ENCODE measurements around the gene JCAD. TPM values are rescaled to one million over a fixed set of nuclear protein-coding genes. Genes with fewer than 3 reads are reported as not detected.
"Not testable (repeated sequence)": the region's sequence is repeated elsewhere in the genome, so short reads cannot be mapped to it uniquely, and the experiment has no call there.

JCAD gene
- total and polyA plus RNA-seq, 4 donors, result 11.3 to 93.7 (median 27.1) TPM

- H3K9me3 ChIP-seq (ENCODE audit: control insufficient read depth in 4 of 4, insufficient read depth in 3 of 4, low read length in 3 of 4), result no peaks in the 10 kb centered on the region
- H3K36me3 ChIP-seq (ENCODE audit: control insufficient read depth in 4 of 4, insufficient read depth in 4 of 4, low read length in 4 of 4), result peaks cover 0 to 6% (median 3%) of the 10 kb centered on the region in 4 donors
- H3K27me3 ChIP-seq (ENCODE audit: control insufficient read depth in 3 of 3, insufficient read depth in 3 of 3, low read length in 2 of 3), result no peaks in the 10 kb centered on the region
- no peak overlapping the region for H3K9ac ChIP-seq (ENCODE audit: insufficient read depth in 1 of 2, low read length in 2 of 2)
- ATAC-seq (ENCODE audit: insufficient read depth, low FRiP score) (no peak), DNase-seq (no peak)
- TF ChIP-seq, protein P1, sequence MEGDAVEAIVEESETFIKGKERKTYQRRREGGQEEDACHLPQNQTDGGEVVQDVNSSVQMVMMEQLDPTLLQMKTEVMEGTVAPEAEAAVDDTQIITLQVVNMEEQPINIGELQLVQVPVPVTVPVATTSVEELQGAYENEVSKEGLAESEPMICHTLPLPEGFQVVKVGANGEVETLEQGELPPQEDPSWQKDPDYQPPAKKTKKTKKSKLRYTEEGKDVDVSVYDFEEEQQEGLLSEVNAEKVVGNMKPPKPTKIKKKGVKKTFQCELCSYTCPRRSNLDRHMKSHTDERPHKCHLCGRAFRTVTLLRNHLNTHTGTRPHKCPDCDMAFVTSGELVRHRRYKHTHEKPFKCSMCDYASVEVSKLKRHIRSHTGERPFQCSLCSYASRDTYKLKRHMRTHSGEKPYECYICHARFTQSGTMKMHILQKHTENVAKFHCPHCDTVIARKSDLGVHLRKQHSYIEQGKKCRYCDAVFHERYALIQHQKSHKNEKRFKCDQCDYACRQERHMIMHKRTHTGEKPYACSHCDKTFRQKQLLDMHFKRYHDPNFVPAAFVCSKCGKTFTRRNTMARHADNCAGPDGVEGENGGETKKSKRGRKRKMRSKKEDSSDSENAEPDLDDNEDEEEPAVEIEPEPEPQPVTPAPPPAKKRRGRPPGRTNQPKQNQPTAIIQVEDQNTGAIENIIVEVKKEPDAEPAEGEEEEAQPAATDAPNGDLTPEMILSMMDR (IDR thresholded peaks at IDR 0.05; ENCODE audit: control extremely low read depth, extremely low read depth), result no peak
- H3K4me1 ChIP-seq (ENCODE audit: control insufficient read depth in 5 of 5, insufficient read depth in 5 of 5, low read length in 5 of 5), result peaks cover 0 to 19% (median 7%) of the 10 kb centered on the region in 5 donors
- H3K27ac ChIP-seq (ENCODE audit: low read depth in 1 of 2, low read length in 1 of 2), result no peak overlapping the region
- no peak overlapping the region for H3K4me3 ChIP-seq
- WGBS, 2 donors, result 89 to 97% methylated on average over 10 of the region's 10 CpGs
Measured at GRCh38 chr10:30026080-30026479, 33.3 kb downstream of the JCAD start.

DNA sequence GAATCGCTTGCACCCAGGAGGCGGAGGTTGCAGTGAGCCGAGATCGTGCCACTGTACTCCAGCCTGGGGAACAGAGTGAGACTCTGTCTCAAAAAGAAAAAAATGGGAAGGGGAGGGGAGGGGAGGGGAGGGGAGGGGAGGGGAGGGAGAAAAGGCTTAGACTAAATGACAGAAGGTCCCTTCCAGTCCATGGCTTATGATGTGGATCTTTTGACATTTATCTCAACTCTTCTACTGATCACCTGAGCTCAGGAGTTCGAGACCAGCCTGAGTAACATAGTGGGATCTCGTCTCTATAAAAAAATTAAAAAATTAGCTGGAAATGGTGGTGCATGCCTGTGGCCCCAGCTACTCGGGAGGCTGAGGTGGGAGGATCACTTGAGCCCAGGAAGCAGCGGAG is 34.0 kb downstream of the JCAD start:
- ATAC-seq (ENCODE audit: insufficient read depth, low FRiP score); H3K9me3 ChIP-seq (ENCODE audit: control insufficient read depth in 4 of 4, insufficient read depth in 3 of 4, low read length in 3 of 4); H3K27me3 ChIP-seq (ENCODE audit: control insufficient read depth in 3 of 3, insufficient read depth in 3 of 3, low read length in 2 of 3); DNase-seq; H3K27ac ChIP-seq (ENCODE audit: low read depth in 1 of 2, low read length in 1 of 2); H3K36me3 ChIP-seq (ENCODE audit: control insufficient read depth in 4 of 4, insufficient read depth in 4 of 4, low read length in 4 of 4); H3K9ac ChIP-seq (ENCODE audit: insufficient read depth in 1 of 2, low read length in 2 of 2); H3K4me3 ChIP-seq: not testable (repeated sequence)
- H3K4me1 ChIP-seq (ENCODE audit: control insufficient read depth in 5 of 5, insufficient read depth in 5 of 5, low read length in 5 of 5), result peaks cover 0 to 21% (median 7%) of the 10 kb centered on the region in 5 donors
- 86 to 88% methylated on average over 6 to 8 of the region's 8 CpGs for WGBS, 2 donors

DNA sequence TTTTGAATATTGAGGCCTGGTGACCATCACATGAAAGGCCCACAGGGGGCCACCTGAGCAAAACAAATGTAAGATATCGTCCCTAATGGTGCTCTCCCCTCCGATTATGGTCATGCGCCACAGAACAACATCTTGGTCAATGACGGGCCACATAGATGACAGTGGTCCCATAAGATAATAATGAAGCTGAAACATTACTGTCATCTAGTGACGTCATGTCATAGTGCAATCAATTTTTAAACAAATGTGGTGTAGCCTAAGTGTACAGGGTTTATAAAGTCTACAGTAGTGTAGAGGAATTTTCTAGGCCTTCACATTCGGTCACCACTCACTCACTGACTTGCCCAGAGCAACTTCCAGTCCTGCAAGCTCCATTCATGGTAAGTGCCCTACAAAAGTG is 36.8 kb downstream of the JCAD start:
- Histone ChIP-seq H3K9me3 (ENCODE audit: control insufficient read depth in 4 of 4, insufficient read depth in 3 of 4, low read length in 3 of 4) (no peaks in the 10 kb centered on the region), H3K9ac (ENCODE audit: insufficient read depth in 1 of 2, low read length in 2 of 2) (no peak overlapping the region), H3K36me3 (ENCODE audit: control insufficient read depth in 4 of 4, insufficient read depth in 4 of 4, low read length in 4 of 4) (peaks cover 0 to 6% (median 2%) of the 10 kb centered on the region in 4 donors), H3K4me3 (no peak overlapping the region), H3K4me1 (ENCODE audit: control insufficient read depth in 5 of 5, insufficient read depth in 5 of 5, low read length in 5 of 5) (peaks cover 0 to 15% (median 12%) of the 10 kb centered on the region in 5 donors), H3K27me3 (ENCODE audit: control insufficient read depth in 3 of 3, insufficient read depth in 3 of 3, low read length in 2 of 3) (no peaks in the 10 kb centered on the region), H3K27ac (ENCODE audit: low read depth in 1 of 2, low read length in 1 of 2) (no peak overlapping the region)
- ATAC-seq (ENCODE audit: insufficient read depth, low FRiP score) (no peak), DNase-seq (no peak)
- 91 to 92% methylated on average over 6 of the region's 6 CpGs for WGBS, 2 donors
- TF ChIP-seq, protein P1 (IDR thresholded peaks at IDR 0.05; ENCODE audit: control extremely low read depth, extremely low read depth), result no peak

DNA sequence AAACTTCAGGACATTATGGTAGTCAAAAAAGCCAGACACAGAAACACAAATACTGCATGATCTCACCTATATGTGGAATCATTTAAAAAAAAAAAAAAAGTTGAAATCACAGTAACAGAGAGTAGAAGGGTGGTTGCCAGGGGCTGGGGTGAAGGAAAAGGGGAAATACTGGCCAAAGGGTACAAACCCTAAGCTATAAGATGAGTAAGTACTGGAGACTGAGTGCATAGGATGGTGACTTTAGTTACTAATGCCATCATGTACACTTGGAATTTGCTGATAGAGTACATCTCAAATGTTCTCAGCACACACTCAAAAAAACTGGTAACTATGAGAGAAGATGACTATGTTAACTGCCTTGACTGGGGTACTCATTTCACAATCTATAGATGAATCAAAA is 39.9 kb downstream of the JCAD start:
- H3K27ac ChIP-seq (ENCODE audit: low read depth in 1 of 2, low read length in 1 of 2), result no peak overlapping the region
- H3K4me1 ChIP-seq (ENCODE audit: control insufficient read depth in 5 of 5, insufficient read depth in 5 of 5, low read length in 5 of 5), result peaks cover 0 to 17% (median 7%) of the 10 kb centered on the region in 5 donors
- ATAC-seq (ENCODE audit: insufficient read depth, low FRiP score) (no peak), DNase-seq (no peak)
- TF ChIP-seq, protein P1 (IDR thresholded peaks at IDR 0.05; ENCODE audit: control extremely low read depth, extremely low read depth), result no peak
- no peaks in the 10 kb centered on the region for H3K9me3 ChIP-seq (ENCODE audit: control insufficient read depth in 4 of 4, insufficient read depth in 3 of 4, low read length in 3 of 4)
- peaks cover 0 to 4% (median 2%) of the 10 kb centered on the region in 4 donors for H3K36me3 ChIP-seq (ENCODE audit: control insufficient read depth in 4 of 4, insufficient read depth in 4 of 4, low read length in 4 of 4)
- H3K4me3 ChIP-seq, result no peak overlapping the region
- H3K9ac ChIP-seq (ENCODE audit: insufficient read depth in 1 of 2, low read length in 2 of 2), result no peak overlapping the region
- H3K27me3 ChIP-seq (ENCODE audit: control insufficient read depth in 3 of 3, insufficient read depth in 3 of 3, low read length in 2 of 3), result no peaks in the 10 kb centered on the region
